PC-9 (cell line): ENCODE results near the gene NUMB.

Experiments
- CTCF ChIP-seq: fragments of 200-600 bp; sonication (generic); conservative IDR thresholded peaks from 2 replicates; pipeline ENCODE4 v1.6.1; 2017; ENCODE audit warnings: mixed run types, antibody characterized with exemption, mild to moderate bottlenecking, moderate library complexity
- EZH2 ChIP-seq: fragments of 200-600 bp; sonication (generic); IDR thresholded peaks from 2 replicates; pipeline ENCODE4 v1.8.0; 2017; ENCODE audit warnings: antibody characterized with exemption, low read depth

- TF ChIP-seq CTCF (no peak), EZH2 (no peak)
Observed at GRCh38 chr14:73258076-73258475, 200.3 kb downstream of the NUMB start.
